HG03460 (cell line): ENCODE measurements around the gene GIT1.

Source experiments
- ATAC-seq: cut with Tn5 transposase; IDR thresholded peaks from one replicate; pipeline ENCODE4 v1.9.1; 2021; ENCODE audit not compliant: unreplicated experiment

Gene GIT1

DNA sequence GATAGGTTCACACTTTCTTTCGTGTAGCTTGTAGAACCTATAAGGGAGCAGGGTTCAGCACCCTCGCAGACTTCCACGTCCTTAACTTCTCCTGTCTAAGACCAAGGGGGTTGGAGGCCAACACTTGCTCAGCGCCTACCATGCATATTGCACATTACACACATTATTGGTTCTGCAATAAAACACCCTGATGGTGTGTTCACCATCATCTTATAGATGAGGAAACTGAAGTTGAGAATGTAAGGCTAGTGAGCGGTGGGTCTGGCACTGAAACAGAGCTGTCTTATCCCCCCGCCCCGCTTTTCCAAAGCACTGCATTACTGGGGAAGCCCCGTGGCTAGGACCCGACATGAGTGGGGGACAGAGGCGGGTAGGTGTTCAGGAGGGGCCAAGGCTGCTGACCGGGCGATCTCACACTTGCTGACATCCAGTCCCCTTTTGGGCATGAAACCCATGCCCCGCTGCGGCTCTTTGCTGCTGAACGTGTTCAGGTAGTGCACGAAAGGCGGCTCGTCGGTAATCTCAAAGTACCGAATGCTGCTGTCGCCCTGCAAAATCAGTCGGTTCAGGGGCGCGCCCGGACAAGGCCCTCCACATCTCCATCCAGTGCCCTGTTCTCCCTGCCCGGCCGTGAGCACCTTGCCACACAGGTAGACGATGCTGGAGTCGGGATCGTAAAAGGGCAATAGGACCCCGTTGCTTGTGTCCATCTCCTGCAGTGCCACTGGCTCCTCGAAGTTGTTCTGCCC is 27.0 kb upstream of the GIT1 start:
- ATAC-seq = no peak

DNA sequence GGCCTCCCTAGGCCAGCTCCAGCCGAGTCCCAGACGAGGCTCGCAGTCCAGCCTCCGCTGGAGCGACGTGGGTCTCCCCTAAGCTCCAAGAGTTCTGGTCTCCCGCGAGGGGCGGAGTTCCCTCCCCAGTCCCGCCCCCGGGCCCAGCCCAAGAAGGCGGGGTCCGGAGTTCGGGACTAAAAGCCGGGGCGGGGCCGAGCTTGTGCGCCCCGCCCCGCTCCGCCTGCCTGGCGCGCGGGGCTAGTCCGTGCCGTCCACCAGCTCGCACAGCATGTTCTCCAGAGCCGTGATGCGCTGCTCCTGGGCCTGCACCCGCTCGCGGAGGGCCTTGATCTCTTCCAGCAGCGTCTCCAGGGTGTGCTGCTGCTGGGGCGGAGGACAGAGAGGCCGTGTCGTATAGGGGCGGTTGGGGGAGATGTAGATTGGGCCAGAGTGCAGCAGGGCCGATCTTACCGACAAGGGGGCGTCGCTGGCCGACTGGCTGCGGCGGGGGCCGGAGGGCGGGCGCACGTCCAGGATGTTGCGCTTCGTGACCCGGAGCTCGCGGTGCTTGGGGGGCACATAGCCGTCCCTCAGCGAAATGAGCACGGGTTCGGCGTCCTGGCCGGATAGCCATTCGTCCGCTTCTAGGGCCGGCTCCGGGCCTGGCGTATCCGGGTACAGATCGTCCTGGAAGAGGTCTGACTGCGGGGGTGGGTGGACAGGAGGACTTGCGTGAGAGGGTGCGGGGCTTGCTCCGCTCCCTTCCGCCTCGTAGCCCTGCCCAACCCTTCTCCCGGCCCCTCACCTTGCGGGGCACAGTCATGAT is 26.2 kb upstream of the GIT1 start:
- peak; percentile 58 for ATAC-seq

DNA sequence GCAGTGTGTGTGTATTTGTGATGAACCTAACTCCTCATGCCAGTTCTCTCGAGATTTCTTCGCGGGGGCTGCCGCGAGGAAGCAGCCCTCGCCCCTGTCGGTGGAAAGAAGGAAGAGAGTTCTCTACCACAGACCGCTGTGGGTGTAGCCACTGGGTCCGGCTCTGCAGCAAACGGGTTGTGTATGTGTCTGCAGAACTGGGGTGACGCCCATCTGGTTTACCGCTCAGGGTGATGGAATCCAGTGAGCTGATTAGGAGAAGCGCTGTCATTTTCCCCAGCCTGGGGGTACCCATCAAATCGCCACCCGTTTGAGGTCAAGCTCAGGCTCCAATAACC is 25.6 kb upstream of the GIT1 start:
- no peak for ATAC-seq

- no peak for ATAC-seq
These were observed 25.1 kb upstream of the GIT1 start for GRCh38 chr17:29614349-29615047.

GRCh38 chr17:29613856-29614255 is 24.4 kb upstream of the GIT1 start:
- no peak for ATAC-seq

DNA sequence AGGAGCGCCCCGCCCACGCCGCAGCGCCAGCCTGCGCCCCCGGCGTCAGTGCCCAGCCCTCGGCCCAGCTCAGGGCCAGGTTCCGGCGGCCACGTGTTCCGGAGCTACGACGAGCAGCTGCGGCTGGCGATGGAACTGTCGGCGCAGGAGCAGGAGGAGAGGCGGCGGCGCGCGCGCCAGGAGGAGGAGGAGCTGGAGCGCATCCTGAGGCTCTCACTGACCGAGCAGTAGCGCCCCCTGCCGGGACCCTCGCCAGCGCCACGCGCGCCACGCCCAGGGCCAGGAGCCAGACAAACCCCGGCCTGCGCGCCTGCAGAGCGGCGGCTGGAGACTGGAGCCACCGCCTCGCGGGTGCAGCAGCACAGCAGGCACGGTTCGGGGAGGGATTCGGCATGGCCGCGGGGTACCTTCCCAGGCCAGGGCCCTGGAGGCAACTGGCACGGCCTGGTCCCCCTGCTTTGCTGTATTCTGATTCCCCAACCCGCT is 23.9 kb upstream of the GIT1 start:
- ATAC-seq = no peak

DNA sequence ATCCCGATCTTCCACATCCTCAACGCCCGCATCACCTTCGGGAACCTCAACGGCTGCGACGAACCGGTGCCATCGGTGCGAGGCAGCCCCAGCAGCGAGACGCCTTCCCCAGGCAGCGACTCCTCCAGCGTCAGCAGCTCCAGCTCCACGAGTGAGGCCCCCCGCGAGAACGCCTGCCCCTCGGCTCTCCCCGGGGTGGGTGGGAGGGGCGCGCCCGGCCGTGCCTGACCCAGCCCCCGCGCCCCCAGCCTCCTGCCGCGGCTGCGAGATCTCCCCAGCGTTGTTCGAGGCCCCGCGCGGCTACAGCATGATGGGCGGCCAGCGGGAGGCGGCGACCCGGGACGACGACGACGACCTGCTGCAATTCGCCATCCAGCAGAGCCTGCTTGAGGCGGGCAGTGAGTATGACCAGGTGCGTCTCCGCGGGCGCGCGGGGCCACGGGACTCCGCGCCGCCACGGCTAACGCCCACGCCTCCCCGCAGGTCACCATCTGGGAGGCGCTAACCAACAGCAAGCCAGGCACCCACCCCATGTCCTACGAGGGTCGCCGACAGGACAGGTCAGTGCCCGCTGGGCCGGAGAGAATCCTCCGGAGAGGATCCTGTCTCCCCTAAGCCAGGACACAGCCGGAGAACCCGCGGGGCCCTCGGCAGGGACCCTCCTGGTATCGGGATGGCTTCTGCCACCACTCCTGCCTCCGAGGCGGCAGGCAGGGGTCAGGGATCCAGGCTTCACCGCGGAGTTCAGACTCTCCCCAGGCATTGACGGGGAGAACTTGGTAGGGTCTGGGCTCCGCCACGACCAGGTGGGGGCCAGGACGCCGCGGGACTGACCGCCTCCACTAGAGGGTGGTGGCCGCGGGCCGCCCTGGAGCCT is 23.2 kb upstream of the GIT1 start:
- ATAC-seq = no peak

DNA sequence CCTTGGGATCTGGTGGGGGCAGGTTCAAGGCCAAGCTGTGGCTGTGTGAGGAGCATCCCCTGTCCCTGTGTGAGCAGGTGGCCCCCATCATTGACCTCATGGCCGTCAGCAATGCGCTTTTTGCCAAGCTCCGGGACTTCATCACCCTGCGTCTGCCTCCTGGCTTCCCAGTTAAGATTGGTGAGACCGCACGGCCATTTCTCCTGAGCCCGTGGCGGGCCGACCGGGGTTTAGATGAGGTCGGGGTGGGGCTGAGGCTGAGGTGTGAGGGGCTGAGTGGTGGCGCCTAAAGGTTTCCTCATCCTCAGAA is 22.6 kb upstream of the GIT1 start:
- no peak for ATAC-seq

- ATAC-seq = no peak
These were observed 22.1 kb upstream of the GIT1 start for GRCh38 chr17:29611351-29612093.

DNA sequence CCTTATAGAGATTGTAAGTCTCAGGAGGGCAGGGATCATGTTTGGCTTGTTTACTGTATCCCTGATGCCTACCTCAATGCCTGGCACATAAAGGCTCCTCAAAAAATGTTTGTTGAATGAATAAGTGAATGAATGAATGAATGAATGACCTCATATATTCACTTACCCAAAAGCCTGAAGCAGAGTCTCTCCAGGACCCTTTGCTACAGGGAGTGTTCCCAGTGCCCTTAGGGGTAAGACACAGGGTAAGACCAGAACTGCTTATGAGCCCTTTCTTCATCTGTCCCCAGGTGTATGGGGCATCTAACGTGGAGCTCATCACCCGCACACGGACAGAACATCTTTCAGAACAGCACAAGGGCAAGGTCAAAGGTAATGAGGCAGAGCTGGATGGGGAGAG is 20.9 kb upstream of the GIT1 start:
- ATAC-seq = no peak

- ATAC-seq = no peak
These were observed 19.5 kb upstream of the GIT1 start for GRCh38 chr17:29608986-29609385.

DNA sequence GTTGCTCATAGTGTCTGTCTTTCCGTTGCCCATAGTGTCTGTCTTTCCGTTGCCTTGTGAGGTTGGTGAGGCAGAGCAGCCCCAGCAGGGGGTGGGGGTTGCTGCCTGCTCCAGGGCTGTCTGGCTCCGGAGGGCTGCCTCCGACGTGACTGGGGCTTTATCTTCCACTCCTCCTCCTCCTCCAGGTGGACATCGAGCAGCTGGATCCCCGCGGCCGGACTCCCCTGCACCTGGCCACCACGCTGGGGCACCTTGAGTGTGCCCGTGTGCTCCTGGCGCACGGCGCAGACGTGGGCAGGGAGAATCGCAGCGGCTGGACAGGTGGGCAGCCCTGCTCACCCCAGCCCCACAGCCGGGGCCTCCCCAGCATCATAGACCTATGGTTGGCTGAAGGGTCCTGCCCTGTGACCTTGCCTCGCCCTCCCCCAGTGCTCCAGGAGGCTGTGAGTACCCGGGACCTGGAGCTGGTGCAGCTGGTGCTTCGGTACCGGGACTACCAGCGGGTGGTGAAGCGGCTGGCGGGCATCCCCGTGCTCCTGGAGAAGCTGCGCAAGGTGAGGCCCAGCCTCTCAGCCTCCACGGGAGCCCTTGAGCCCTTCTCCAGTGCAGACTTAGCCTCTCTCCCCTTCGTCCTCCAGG is 18.2 kb upstream of the GIT1 start:
- ATAC-seq = no peak

DNA sequence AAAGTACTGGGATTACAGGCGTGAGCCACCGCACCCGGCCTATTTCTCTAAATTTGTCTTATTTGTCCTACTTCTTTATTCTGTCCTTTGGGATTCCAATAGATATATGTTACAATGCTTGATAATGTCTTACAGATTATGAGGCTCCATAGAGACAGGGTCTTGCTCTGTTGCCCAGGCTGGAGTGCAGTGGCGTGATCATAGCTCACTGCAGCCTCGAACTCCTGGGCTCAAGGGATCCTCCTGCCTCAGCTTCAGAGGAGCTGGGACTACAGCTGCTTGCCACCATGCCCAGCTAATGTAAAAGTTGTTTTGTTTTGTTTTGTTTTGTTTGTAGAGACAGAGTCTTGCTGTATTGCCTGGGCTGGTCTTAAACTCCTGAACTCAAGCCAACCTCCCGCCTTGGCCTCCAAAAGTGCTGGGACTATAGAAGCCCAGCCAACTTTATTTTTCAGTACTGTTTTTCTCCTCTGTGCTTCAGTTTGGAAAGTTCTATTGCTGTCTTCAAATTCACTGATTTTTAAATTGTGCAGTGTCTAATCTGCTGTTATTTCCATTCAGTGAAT is 13.7 kb upstream of the GIT1 start:
- no peak for ATAC-seq

DNA sequence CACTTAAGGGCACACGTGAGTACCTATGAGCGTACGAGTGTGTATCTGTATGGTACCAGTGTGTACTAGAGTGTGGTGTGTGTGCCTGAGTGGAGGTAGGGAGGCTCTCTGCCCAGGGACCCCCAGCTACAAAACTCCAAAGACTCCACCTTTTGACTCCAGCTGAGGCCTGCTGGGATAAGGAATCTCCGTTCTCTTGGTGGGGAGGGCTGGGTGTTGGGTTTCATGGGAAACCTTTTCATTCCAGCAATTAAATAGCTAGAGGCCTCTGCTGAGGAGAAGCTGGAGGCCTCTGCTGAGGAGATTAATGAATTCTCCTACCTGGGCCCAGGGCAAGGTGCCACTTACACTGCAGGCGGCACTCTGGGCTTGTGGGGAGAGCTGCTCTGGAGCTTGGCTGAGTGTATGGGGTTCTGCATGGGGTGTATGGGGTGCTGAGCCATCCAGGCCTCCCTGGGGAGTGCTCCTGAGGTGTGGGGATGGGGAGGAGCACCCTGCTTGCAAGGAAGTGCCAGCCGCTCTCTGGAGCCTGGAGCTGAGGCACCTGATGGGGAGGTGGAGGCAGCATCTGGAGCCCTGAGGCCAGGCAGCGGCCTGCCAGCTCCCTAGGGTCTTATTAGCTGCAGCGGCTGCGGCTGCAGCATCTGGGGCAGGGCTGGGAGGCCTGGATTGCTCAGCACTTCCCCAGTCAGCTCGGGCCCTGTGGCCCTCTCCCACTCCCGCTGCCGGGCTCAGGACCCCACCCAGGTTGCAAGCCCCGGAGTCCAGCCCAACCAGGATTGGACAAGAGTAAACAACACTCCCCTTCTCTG is 8.1 kb upstream of the GIT1 start:
- ATAC-seq = no peak

GRCh38 chr17:29596811-29597210 is 7.4 kb upstream of the GIT1 start:
- ATAC-seq = no peak

GRCh38 chr17:29595943-29596774 is 6.7 kb upstream of the GIT1 start:
- no peak for ATAC-seq

- ATAC-seq = no peak
These were observed 5.9 kb upstream of the GIT1 start for GRCh38 chr17:29595107-29595942.
